B cell (primary cell): ENCODE results near the gene B3GALT6.

Source experiments
- CTCF ChIP-seq: fragments of 200-600 bp; IDR thresholded peaks from one replicate; pipeline ENCODE4 v1.8.0; 2022; ENCODE audit warnings: antibody characterized with exemption, mild to moderate bottlenecking
- EZH2 ChIP-seq: IDR thresholded peaks from 2 replicates; pipeline ENCODE4 v1.6.1; 2012; ENCODE audit warnings: borderline replicate concordance, low read depth, mild to moderate bottlenecking, moderate library complexity, low read length; ENCODE audit not compliant: insufficient read depth, poor library complexity, severe bottlenecking

DNA sequence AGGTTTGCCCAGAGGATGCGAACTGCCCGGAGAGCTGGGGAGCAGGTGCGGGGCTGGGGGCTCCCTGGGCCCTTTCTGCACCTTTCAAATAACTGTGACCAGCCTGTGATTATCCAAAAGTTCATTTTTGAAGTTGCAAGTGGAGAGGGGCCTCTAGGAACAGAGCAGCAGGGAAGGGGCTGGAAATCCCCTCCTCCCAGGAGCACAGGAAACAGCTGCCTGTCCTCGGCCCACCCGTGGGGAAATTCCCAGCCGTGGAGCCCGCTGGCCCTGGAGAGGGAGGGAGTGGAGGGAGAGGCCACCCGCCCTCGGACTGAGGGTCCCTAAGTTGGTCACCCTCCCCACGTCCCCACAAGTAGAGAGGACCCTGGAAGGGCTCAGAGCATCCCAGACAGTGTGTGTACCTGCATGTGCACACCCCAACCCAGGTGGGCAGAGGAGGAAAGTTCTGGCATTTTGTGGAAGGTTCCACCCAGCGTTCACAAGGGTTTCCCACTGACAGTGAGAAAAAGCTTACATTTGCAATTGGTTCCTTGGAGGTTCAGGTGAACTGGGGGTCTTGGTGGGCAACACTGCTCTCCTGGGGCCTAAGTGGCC, 16.9 kb upstream of the B3GALT6 start:
- TF ChIP-seq EZH2 (no peak), CTCF (no peak)
